ENCODE results near the gene LEP. TPM values are rescaled to one million over a fixed set of nuclear protein-coding genes. Genes with fewer than 3 reads are reported as not detected.

The LEP gene
- total RNA-seq (2014; rRNA removed; shearing (Covaris generic)) = 0.22 TPM in 1 of 2 replicates, not detected in the other
- polyA plus RNA-seq (2016; fragmentation: Nextera tagmentation; extraction: Ambion mirVana) = 0.09 and 0.11 TPM in 2 replicates

- Histone ChIP-seq H3K9ac (no peak within 1 kb of the TSS), H4K20me1 (ENCODE audit: insufficient read depth) (no peaks in the 10 kb centered on the region), H3K9me2 (ENCODE audit: insufficient read depth) (no peaks in the 10 kb centered on the region), H3K4me1 (ENCODE audit: insufficient read depth) (peaks cover 6% of the 10 kb centered on the region; the same call in 1 of the 2 replicates), H3K4me2 (ENCODE audit: unreplicated experiment) (no peak within 1 kb of the TSS), H3K9me3 (ENCODE audit: low read depth) (peaks cover 3% of the 10 kb centered on the region), H3F3A (ENCODE audit: insufficient read depth) (peaks cover 16% of the 10 kb centered on the region), H2AFZ (peak within 1 kb of the TSS; percentile 59), H3K27ac (no peak within 1 kb of the TSS), H3K36me3 (ENCODE audit: low read depth) (no peaks in the 10 kb centered on the region), H3K4me3 (no peak within 1 kb of the TSS), H3K27me3 (replicated peaks; ENCODE audit: insufficient read depth) (peaks cover 28% of the 10 kb centered on the region), H3K79me2 (ENCODE audit: insufficient read depth) (no peaks in the 10 kb centered on the region)
- TF ChIP-seq EZH2phosphoT487 (IDR thresholded peaks at IDR 0.05; ENCODE audit: insufficient read depth, low read depth) = no peak
- no peak for TF ChIP-seq EZH2 (IDR thresholded peaks at IDR 0.05; ENCODE audit: insufficient read depth, poor library complexity, severe bottlenecking)
- in situ Hi-C loops (cut with MboI) = no loop called here
- WGBS, 2 experiments (ENCODE audit: low coverage in 1 of 2, low lambda C conversion rate in 2 of 2, missing lambda C conversion rate in 2 of 2) = 13 to 23% methylated on average over 51 to 53 of the region's 67 CpGs
- DNase-seq = no peak
Observed at GRCh38 chr7:128240696-128241386, at the start of gene LEP. LEP (plus strand) TSS chr7:128241278; CDS start chr7:128252019, 10,741 bp downstream.

- Histone ChIP-seq H3K9me3 (ENCODE audit: low read depth) (peaks cover 11% of the 10 kb centered on the region), H3F3A (ENCODE audit: insufficient read depth) (no peaks in the 10 kb centered on the region), H3K27ac (no peak overlapping the region), H3K4me2 (ENCODE audit: unreplicated experiment) (no peak overlapping the region), H3K4me1 (ENCODE audit: insufficient read depth) (no peaks in the 10 kb centered on the region), H2AFZ (peak overlapping the region; percentile 54), H3K27me3 (replicated peaks; ENCODE audit: insufficient read depth) (peaks cover 21% of the 10 kb centered on the region), H3K9me2 (ENCODE audit: insufficient read depth) (no peaks in the 10 kb centered on the region), H3K79me2 (ENCODE audit: insufficient read depth) (no peaks in the 10 kb centered on the region), H4K20me1 (ENCODE audit: insufficient read depth) (no peaks in the 10 kb centered on the region), H3K4me3 (no peak overlapping the region), H3K36me3 (ENCODE audit: low read depth) (no peaks in the 10 kb centered on the region), H3K9ac (no peak overlapping the region)
- WGBS, 2 experiments (ENCODE audit: low coverage in 1 of 2, low lambda C conversion rate in 2 of 2, missing lambda C conversion rate in 2 of 2) = 5 to 12% methylated on average over 8 to 19 of the region's 19 CpGs
- in situ Hi-C loops (cut with MboI) = no loop called here
- DNase-seq = no peak
- TF ChIP-seq EZH2phosphoT487 (IDR thresholded peaks at IDR 0.05; ENCODE audit: insufficient read depth, low read depth) (no peak), EZH2 (IDR thresholded peaks at IDR 0.05; ENCODE audit: insufficient read depth, poor library complexity, severe bottlenecking) (no peak)
Observed at GRCh38 chr7:128192497-128193142, 48.5 kb upstream of the LEP start.

- no peak overlapping the region for H3K27ac ChIP-seq
- H3K4me3 ChIP-seq = no peak overlapping the region
- no peak overlapping the region for H2AFZ ChIP-seq
- peaks cover 11% of the 10 kb centered on the region for H3K9me3 ChIP-seq (ENCODE audit: low read depth)
- peaks cover 18% of the 10 kb centered on the region for H3K27me3 ChIP-seq (replicated peaks; ENCODE audit: insufficient read depth)
- no peaks in the 10 kb centered on the region for H3K79me2 ChIP-seq (ENCODE audit: insufficient read depth)
- H3K9me2 ChIP-seq (ENCODE audit: insufficient read depth) = no peaks in the 10 kb centered on the region
- DNase-seq = peak; percentile 15
- 29 to 44% methylated on average over 3 of the region's 3 CpGs for WGBS, 2 experiments (ENCODE audit: low coverage in 1 of 2, low lambda C conversion rate in 2 of 2, missing lambda C conversion rate in 2 of 2)
- no peaks in the 10 kb centered on the region for H4K20me1 ChIP-seq (ENCODE audit: insufficient read depth)
- H3K4me2 ChIP-seq (ENCODE audit: unreplicated experiment) = no peak overlapping the region
- in situ Hi-C loops (cut with MboI) = no loop called here
- H3K9ac ChIP-seq = no peak overlapping the region
- no peak for TF ChIP-seq EZH2phosphoT487 (IDR thresholded peaks at IDR 0.05; ENCODE audit: insufficient read depth, low read depth)
- H3K4me1 ChIP-seq (ENCODE audit: insufficient read depth) = no peaks in the 10 kb centered on the region
- H3K36me3 ChIP-seq (ENCODE audit: low read depth) = no peaks in the 10 kb centered on the region
- H3F3A ChIP-seq (ENCODE audit: insufficient read depth) = no peaks in the 10 kb centered on the region
Observed at GRCh38 chr7:128194533-128195282, 46.4 kb upstream of the LEP start.

- Histone ChIP-seq H2AFZ (no peak overlapping the region), H3K9ac (no peak overlapping the region), H3K27me3 (replicated peaks; ENCODE audit: insufficient read depth) (peaks cover 25% of the 10 kb centered on the region), H3K4me2 (ENCODE audit: unreplicated experiment) (no peak overlapping the region), H3K36me3 (ENCODE audit: low read depth) (no peaks in the 10 kb centered on the region), H3K4me1 (ENCODE audit: insufficient read depth) (no peaks in the 10 kb centered on the region), H3K79me2 (ENCODE audit: insufficient read depth) (no peaks in the 10 kb centered on the region), H3K9me3 (ENCODE audit: low read depth) (peaks cover 11% of the 10 kb centered on the region), H3K27ac (no peak overlapping the region), H3K4me3 (no peak overlapping the region), H4K20me1 (ENCODE audit: insufficient read depth) (no peaks in the 10 kb centered on the region), H3F3A (ENCODE audit: insufficient read depth) (no peaks in the 10 kb centered on the region), H3K9me2 (ENCODE audit: insufficient read depth) (no peaks in the 10 kb centered on the region)
- peak; percentile 71 for DNase-seq
- TF ChIP-seq EZH2 (IDR thresholded peaks at IDR 0.05; ENCODE audit: insufficient read depth, poor library complexity, severe bottlenecking) = no peak
- no peak for TF ChIP-seq EZH2phosphoT487 (IDR thresholded peaks at IDR 0.05; ENCODE audit: insufficient read depth, low read depth)
- in situ Hi-C loops (cut with MboI) = no loop called here
- WGBS, 2 experiments (ENCODE audit: low coverage in 1 of 2, low lambda C conversion rate in 2 of 2, missing lambda C conversion rate in 2 of 2) = 75 to 91% methylated on average over 1 of the region's 1 CpG
Observed at GRCh38 chr7:128197589-128197988, 43.5 kb upstream of the LEP start.
